ENCODE data around the gene CA11.
A peak's percentile ranks its signal among the peaks of the same experiment; 100 is the strongest.

GRCh38 chr19:48645620-48646000 lies 377 bp downstream of the CA11 start:
- TF ChIP-seq CTCF (IDR thresholded peaks at IDR 0.05): peak in 1 of 7 experiments; percentile 2
- TF ChIP-seq POLR2A (IDR thresholded peaks at IDR 0.05): no peak
